ENCODE measurements around the gene FGF10.

FGF10 gene

DNA sequence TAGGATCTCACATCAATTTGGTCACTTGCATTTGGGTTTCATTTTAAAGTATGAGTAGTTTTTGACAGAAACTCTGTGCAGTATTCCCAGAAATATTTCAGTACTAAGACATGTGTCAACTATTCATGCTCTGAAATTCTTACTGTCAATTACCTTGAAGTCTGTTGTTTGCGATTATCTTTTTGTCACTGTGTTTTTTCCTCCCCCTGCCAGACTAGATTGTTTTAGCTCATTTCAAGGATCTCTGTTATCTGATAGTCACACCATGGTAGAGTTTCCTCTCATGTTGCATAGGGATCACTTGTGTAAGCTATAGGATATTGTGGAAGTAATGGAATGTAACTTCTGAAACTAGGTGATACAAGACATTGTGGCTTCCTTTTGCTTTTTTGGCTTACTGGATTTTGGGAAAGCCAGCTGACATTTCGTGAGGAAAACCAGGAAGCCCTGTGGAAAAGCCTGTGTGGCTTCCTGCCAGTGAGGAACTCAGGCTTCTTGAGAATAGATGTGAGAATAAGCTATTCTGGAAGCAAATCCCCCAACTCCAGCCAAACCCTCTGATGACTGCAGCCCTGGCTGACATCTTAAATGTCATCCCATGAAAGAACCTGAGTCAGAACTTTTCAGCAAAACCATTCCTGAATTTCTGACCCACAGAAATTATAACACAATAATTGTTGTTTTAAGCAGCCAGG is 122.2 kb downstream of the FGF10 start:
- no peak overlapping the region for H3K27ac ChIP-seq
- DNase-seq (ENCODE audit: low read depth, low spot score), result no peak

DNA sequence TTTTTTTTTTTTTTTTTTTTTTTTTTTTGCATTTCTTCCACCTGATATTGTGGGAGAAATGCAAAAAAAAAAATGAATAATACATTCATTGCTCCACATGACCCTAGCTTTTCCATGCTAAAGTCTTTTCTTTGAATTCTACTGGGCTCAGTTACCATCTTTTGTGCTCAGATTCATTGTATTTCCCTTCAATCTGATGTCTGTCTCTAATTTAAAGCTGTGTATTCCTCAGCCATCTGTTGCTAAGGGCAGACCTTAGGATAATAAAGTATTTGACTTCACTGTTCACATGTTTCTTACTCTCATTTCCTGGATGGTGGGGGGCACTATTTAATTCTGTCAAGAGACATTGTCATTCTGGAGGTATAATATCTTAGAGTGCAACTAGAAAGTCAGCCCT is 123.5 kb downstream of the FGF10 start:
- no peak for DNase-seq (ENCODE audit: low read depth, low spot score)
- H3K27ac ChIP-seq, result no peak overlapping the region

DNA sequence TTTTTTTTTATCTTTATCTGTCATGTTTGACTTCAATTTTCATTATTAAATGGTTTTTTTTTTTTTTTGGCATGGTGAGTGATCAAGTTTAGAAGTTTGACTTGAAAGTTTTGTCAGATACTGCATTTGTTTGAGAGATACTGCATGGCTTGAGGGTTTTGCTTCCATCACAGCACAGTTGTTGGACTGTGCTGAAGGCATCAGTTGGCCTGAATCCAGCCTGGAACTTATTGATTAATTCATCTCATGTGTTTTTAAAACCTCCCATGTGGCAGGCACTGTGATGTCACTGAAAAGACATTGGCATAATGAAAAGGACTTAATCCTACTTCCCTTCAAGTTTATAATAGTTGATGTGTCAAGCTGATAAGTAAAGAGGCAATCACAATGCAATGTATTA is 128.4 kb downstream of the FGF10 start:
- H3K27ac ChIP-seq, result no peak overlapping the region
- DNase-seq (ENCODE audit: low read depth, low spot score), result no peak

DNA sequence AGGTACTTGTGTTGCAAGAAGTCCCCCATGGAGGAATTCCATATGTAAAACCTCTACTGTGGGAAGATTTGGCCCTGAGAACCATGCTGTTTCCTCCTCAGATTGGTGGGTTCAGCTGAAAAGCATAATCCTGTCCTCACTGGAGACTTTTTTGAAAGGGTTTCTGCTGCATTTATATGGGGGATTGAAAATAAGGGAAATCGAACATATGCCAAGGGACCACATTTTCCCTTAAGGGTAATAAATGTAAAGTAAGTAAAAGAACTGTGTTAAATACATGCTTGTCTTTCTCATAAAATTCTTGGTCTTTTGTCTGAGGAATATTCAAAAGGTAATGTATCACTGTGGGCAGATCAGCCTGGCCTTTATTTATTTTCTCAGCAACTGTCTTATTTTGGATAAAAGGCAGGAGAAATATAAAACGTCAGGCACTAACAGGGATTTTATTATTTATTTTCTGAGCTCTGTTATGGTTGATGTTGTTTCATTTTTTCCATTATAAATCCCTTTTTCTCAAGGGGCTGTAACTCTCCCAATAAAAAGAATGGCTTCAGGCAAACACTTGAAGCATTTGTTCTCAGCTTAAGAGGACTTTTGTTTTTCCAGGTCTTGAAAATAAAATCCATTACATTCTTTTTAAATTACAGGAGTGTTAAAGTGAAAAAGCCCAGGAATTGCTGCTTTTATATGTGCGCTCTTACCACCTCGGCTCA is 131.4 kb downstream of the FGF10 start:
- no peak overlapping the region for H3K27ac ChIP-seq

DNA sequence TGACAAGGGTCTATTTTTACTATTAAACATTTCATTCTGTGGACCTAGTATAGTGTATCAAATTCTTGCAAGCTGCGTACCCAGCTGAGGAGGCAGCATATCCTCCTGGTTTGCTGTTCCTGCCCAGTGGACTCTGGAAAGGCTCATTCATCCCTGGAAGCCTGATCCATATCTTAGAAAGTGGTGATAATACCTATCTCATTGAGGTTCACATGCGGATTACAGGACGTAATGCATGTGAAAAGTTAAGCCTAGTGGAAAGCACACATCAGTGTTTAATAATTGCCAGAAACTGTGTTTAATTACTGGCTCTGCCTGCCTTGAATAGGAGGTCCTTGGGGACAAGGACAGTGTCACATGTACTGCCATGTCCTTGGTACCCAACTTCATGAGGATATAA is 132.0 kb downstream of the FGF10 start:
- no peak overlapping the region for H3K27ac ChIP-seq
- DNase-seq (ENCODE audit: low read depth, low spot score), result no peak

More for the DNA sequence above, 131.4 kb downstream of the FGF10 start:
- no peak for DNase-seq (ENCODE audit: low read depth, low spot score)
